Measurements from ENCODE around the gene SYT12. TPM values are rescaled to one million over a fixed set of nuclear protein-coding genes. Genes with fewer than 3 reads are reported as not detected.

Gene SYT12
- total and polyA plus RNA-seq, 2 of the 8 experiments (the other 6 are each of a cell fraction or from before 2014, with no cell fraction given) = 1.4 to 3.3 TPM

GRCh38 chr11:67013511-67014045, 9.4 kb upstream of the SYT12 start:
- Histone ChIP-seq H3K23ac (ENCODE audit: insufficient read length) (no peak overlapping the region), H3K56ac (replicated peaks; ENCODE audit: insufficient read length, low read depth, low read length) (no peak overlapping the region), H3K36me3 (ENCODE audit: control insufficient read depth in 2 of 4, insufficient read depth in 4 of 4, low read length in 3 of 4) (no peaks in the 10 kb centered on the region), H3K18ac (ENCODE audit: extremely low read depth, low read length) (no peak overlapping the region), H2BK12ac (ENCODE audit: low read depth, low read length) (no peak overlapping the region), H3K27me3 (replicated peaks in 1 of 4; ENCODE audit: control insufficient read depth in 3 of 4, extremely low read depth in 1 of 4, insufficient read depth in 3 of 4, low read length in 3 of 4) (no peaks in the 10 kb centered on the region), H3K9me3 (ENCODE audit: insufficient read depth in 2 of 2, low read depth in 1 of 2, low read length in 1 of 2) (no peaks in the 10 kb centered on the region), H2BK5ac (ENCODE audit: low read depth, low read length) (no peak overlapping the region), H4K8ac (ENCODE audit: extremely low read depth, insufficient read depth, low read length) (no peak overlapping the region), H2AFZ (ENCODE audit: low read length) (no peak overlapping the region), H2BK20ac (ENCODE audit: low read length) (no peak overlapping the region), H3K23me2 (ENCODE audit: low read depth, low read length) (no peaks in the 10 kb centered on the region), H2BK120ac (replicated peaks; ENCODE audit: low read depth, low read length) (no peak overlapping the region), H4K20me1 (replicated peaks in 1 of 2; ENCODE audit: control insufficient read depth in 1 of 2, insufficient read depth in 2 of 2, low read length in 2 of 2) (no peaks in the 10 kb centered on the region), H3K27ac (ENCODE audit: low read depth, low read length) (no peak overlapping the region), H3K79me1 (ENCODE audit: low read depth, low read length) (no peaks in the 10 kb centered on the region), H2AK5ac (ENCODE audit: low read depth, low read length) (no peak overlapping the region), H4K5ac (ENCODE audit: insufficient read length, low read depth, low read length) (no peak overlapping the region), H3K4me1 (replicated peaks in 1 of 4; ENCODE audit: control insufficient read depth in 3 of 4, insufficient read depth in 4 of 4, low read length in 3 of 4) (peaks cover 0 to 7% (median 3%) of the 10 kb centered on the region in 4 experiments; a peak in 4 of 7 replicates), H3K9ac (replicated peaks in 1 of 4; ENCODE audit: extremely low read depth in 1 of 4, low read depth in 3 of 4, low read length in 3 of 4) (no peak overlapping the region), H3K14ac (ENCODE audit: insufficient read length) (no peak overlapping the region), H3K79me2 (ENCODE audit: control insufficient read depth in 1 of 2, insufficient read depth in 2 of 2, low read length in 2 of 2) (no peaks in the 10 kb centered on the region), H3K4me3 (ENCODE audit: extremely low read depth in 1 of 4, insufficient read depth in 2 of 4, low read depth in 3 of 4, low read length in 4 of 4) (no peak overlapping the region), H4K91ac (replicated peaks; ENCODE audit: insufficient read length, low read length) (no peak overlapping the region), H3K4ac (replicated peaks; ENCODE audit: insufficient read length, low read depth, low read length) (no peak overlapping the region), H3K4me2 (ENCODE audit: insufficient read depth in 1 of 2, low read depth in 2 of 2, low read length in 2 of 2) (no peak overlapping the region), H2BK15ac (ENCODE audit: low read length) (no peak overlapping the region)
- WGBS, 2 experiments (ENCODE audit: extremely low coverage in 1 of 2, insufficient coverage in 1 of 2, insufficient read length in 1 of 2, insufficient replicate concordance in 2 of 2, low coverage in 1 of 2, low lambda C conversion rate in 2 of 2, missing lambda C conversion rate in 1 of 2) = 94% methylated on average over 11 of the region's 11 CpGs; no CpG with 5 or more reads in 1 of the 2 experiments
- DNase-seq (ENCODE audit: low read depth in 1 of 2, low spot score in 2 of 2) (no peak), FAIRE-seq (no peak)
- TF ChIP-seq SRF (IDR thresholded peaks at IDR 0.05; ENCODE audit: low read depth, low read length) (no peak), POLR2A (IDR thresholded peaks at IDR 0.05; ENCODE audit: control extremely low read depth in 1 of 2, low read depth in 2 of 2, low read length in 2 of 2) (no peak), KDM1A (IDR thresholded peaks at IDR 0.05; ENCODE audit: borderline replicate concordance, low read length) (no peak), ASH2L (IDR thresholded peaks at IDR 0.05; ENCODE audit: low read length) (no peak)
- CTCF ChIA-PET (ENCODE audit: partially characterized antibody) = interaction anchor here (1.5 kb wide), 1 partner anchor 13 kb away, joined by 5 read pairs; no protein-coding TSS in a partner anchor
- POLR2A ChIA-PET (ENCODE audit: partially characterized antibody) = no interaction called here
